ENCODE data around the gene SPARC. TPM values are rescaled to one million over a fixed set of nuclear protein-coding genes. Genes with fewer than 3 reads are reported as not detected.

The SPARC gene
- total RNA-seq, 1 experiment from 2014 or later = 418 TPM

- POLR2A ChIA-PET = no interaction called here
- DNase-seq (ENCODE audit: low spot score) = no peak
- Mint-ChIP-seq H3K4me1 (peaks cover 13% of the 10 kb centered on the region), H3K27me3 (ENCODE audit: low read depth) (no peaks in the 10 kb centered on the region), H3K4me3 (no peak overlapping the region), H3K27ac (no peak overlapping the region), H3K36me3 (no peaks in the 10 kb centered on the region), H3K9me3 (peaks cover 10% of the 10 kb centered on the region; the same call in 1 of the 2 replicates)
- TF ChIP-seq NFYB (CRISPR knock-in tag; conservative IDR thresholded peaks at IDR 0.05; ENCODE audit: low read depth) (no peak), ZNF317 (CRISPR knock-in tag; IDR thresholded peaks at IDR 0.05; ENCODE audit: borderline replicate concordance, low read depth) (no peak), AFF4 (CRISPR knock-in tag; IDR thresholded peaks at IDR 0.05; ENCODE audit: borderline replicate concordance) (no peak), SP1 (CRISPR knock-in tag; conservative IDR thresholded peaks at IDR 0.05) (no peak), ATF2 (CRISPR knock-in tag; IDR thresholded peaks at IDR 0.05; ENCODE audit: borderline replicate concordance, low read depth) (no peak), EMX1 (CRISPR knock-in tag; IDR thresholded peaks at IDR 0.05) (no peak), KAT7 (CRISPR knock-in tag; IDR thresholded peaks at IDR 0.05; ENCODE audit: borderline replicate concordance) (no peak), E2F4 (CRISPR knock-in tag; IDR thresholded peaks at IDR 0.05; ENCODE audit: borderline replicate concordance, low read depth) (no peak), ZNF532 (CRISPR knock-in tag; IDR thresholded peaks at IDR 0.05; ENCODE audit: borderline replicate concordance) (no peak), ZSCAN18 (CRISPR knock-in tag; IDR thresholded peaks at IDR 0.05) (no peak), NFATC4 (CRISPR knock-in tag; IDR thresholded peaks at IDR 0.05) (no peak), TEAD4 (CRISPR knock-in tag; IDR thresholded peaks at IDR 0.05) (no peak), SOX15 (CRISPR knock-in tag; IDR thresholded peaks at IDR 0.05) (no peak), TCF7 (CRISPR knock-in tag; IDR thresholded peaks at IDR 0.05; ENCODE audit: low read depth) (no peak), MAX (CRISPR knock-in tag; IDR thresholded peaks at IDR 0.05) (no peak), PREB (CRISPR knock-in tag; IDR thresholded peaks at IDR 0.05; ENCODE audit: borderline replicate concordance) (no peak), GRHL2 (CRISPR knock-in tag; IDR thresholded peaks at IDR 0.05; ENCODE audit: insufficient replicate concordance, severe bottlenecking) (no peak), CREB1 (CRISPR knock-in tag; IDR thresholded peaks at IDR 0.05) (no peak), HMGA2 (CRISPR knock-in tag; IDR thresholded peaks at IDR 0.05) (no peak)
- CTCF ChIA-PET = interaction anchor here (1.0 to 5.5 kb wide), 4 partner anchors 10 to 49 kb away, joined by 3 to 26 read pairs (median 10); no protein-coding TSS in a partner anchor
- ATAC-seq = peak; percentile 46
Observed at GRCh38 chr5:151708126-151708525, 21.4 kb upstream of the SPARC start.
